Suprapubic skin (tissue), 3 donors: ENCODE results near the gene COLGALT1.

Experiments
- CTCF ChIP-seq, 2 donors: fragments of 200-600 bp in 1 of 2; fragments of 450-650 bp in 1 of 2; sonication (generic) in 1 of 2; IDR thresholded peaks; one replicate each; pipeline ENCODE4 v1.5.1; 2016 to 2019; ENCODE audit warnings: antibody characterized with exemption in 2 of 2, mild to moderate bottlenecking in 1 of 2, moderate library complexity in 1 of 2
- EP300 ChIP-seq: sonication (generic); formaldehyde crosslinking; IDR thresholded peaks from one replicate; pipeline ENCODE4 v1.6.1; 2017; ENCODE audit warnings: antibody characterized with exemption

GRCh38 chr19:17614476-17614875 lies 59.0 kb downstream of the COLGALT1 start:
- TF ChIP-seq CTCF (IDR thresholded peaks at IDR 0.05): no peak
- TF ChIP-seq EP300: no peak
